ENCODE data around the gene CPSF3. TPM values are rescaled to one million over a fixed set of nuclear protein-coding genes. Genes with fewer than 3 reads are reported as not detected.

Gene CPSF3
- total RNA-seq, 4 donors from 2014 or later, result 17.9 to 24.4 (median 20.7) TPM

GRCh38 chr2:9518780-9519179 lies 95.3 kb downstream of the CPSF3 start:
- DNase-seq (ENCODE audit: low spot score) (no peak), ATAC-seq (ENCODE audit: low FRiP score) (no peak)
- TF ChIP-seq, protein P1, sequence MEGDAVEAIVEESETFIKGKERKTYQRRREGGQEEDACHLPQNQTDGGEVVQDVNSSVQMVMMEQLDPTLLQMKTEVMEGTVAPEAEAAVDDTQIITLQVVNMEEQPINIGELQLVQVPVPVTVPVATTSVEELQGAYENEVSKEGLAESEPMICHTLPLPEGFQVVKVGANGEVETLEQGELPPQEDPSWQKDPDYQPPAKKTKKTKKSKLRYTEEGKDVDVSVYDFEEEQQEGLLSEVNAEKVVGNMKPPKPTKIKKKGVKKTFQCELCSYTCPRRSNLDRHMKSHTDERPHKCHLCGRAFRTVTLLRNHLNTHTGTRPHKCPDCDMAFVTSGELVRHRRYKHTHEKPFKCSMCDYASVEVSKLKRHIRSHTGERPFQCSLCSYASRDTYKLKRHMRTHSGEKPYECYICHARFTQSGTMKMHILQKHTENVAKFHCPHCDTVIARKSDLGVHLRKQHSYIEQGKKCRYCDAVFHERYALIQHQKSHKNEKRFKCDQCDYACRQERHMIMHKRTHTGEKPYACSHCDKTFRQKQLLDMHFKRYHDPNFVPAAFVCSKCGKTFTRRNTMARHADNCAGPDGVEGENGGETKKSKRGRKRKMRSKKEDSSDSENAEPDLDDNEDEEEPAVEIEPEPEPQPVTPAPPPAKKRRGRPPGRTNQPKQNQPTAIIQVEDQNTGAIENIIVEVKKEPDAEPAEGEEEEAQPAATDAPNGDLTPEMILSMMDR (IDR thresholded peaks at IDR 0.05), result no peak

- DNase-seq (ENCODE audit: low spot score) (no peak), ATAC-seq (ENCODE audit: low FRiP score) (no peak)
- TF ChIP-seq, protein P1 (IDR thresholded peaks at IDR 0.05), result no peak
Observed at GRCh38 chr2:9519250-9519649, 95.8 kb downstream of the CPSF3 start.

Other genes starting within 250 kb of the CPSF3 start
- gene ASAP2, start 216.8 kb upstream of the CPSF3 start, total RNA-seq, result 10 to 100 TPM; 16.8 to 57.4 (median 22.8) TPM
- 100 to 1,000 TPM in 3 of 4 donors, 10 to 100 TPM in 1; 92.2 to 183 (median 143) TPM for gene ITGB1BP1, start 126 bp upstream of the CPSF3 start, total RNA-seq
- 10 to 100 TPM; 41.4 to 71.8 (median 47.3) TPM for gene IAH1, start 50.9 kb downstream of the CPSF3 start, total RNA-seq
- gene ADAM17, start 132.2 kb downstream of the CPSF3 start, total RNA-seq, result 10 to 100 TPM; 25.1 to 73.1 (median 44.1) TPM
- gene YWHAQ, start 207.3 kb downstream of the CPSF3 start, total RNA-seq, result 100 to 1,000 TPM; 160 to 222 (median 168) TPM

All from omental fat pad (tissue), 4 donors.